HG02571 (cell line): ENCODE measurements around the gene HSPA8.
"Not testable (repeated sequence)": the region's sequence is repeated elsewhere in the genome, so short reads cannot be mapped to it uniquely, and the experiment has no call there.

Experiments
- ATAC-seq: cut with Tn5 transposase; IDR thresholded peaks from one replicate; pipeline ENCODE4 v1.9.1; 2021; ENCODE audit warnings: mild to moderate bottlenecking, moderate library complexity; ENCODE audit not compliant: unreplicated experiment

The HSPA8 gene

DNA sequence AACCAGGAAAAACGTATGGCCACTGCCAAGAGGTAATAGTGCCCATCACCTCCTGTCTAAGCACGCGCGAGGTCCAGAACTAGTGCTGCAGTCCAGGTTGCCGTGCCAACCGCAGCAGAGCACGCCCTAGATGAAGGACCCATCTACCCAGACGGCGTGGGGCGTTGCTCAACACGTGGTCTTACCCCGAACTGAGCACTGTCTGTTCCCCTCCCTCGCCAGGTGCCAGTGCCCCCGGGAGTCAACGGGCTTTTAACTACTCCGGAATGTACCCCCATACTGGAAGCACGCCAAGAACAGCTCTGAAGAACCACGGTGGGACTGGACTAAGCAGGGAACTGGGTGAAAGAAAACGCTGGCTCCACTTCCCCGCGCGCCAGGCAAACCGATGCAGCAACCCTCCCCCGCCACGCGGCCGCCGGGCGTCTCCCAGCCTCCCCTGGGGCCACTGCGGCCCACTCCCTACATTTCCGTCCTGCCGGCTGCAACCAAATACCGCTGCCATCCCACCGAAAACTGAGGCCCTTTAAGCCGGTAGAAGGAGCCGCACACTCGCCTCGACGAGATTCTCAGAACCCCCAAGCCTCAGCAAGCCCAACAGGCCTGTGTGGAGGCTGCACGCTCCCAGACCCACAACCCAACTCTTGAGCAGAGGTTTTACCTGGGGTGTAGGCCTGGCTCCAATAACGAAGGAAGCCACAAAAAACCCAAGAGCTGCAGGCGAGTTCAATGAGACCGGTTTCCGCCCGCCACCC lies at the start of gene HSPA8:
HSPA8 (minus strand) TSS at position 734 of the 755 bp plus-strand sequence. CDS start 812 bp downstream, outside the sequence.
- ATAC-seq, result peak; percentile 19

DNA sequence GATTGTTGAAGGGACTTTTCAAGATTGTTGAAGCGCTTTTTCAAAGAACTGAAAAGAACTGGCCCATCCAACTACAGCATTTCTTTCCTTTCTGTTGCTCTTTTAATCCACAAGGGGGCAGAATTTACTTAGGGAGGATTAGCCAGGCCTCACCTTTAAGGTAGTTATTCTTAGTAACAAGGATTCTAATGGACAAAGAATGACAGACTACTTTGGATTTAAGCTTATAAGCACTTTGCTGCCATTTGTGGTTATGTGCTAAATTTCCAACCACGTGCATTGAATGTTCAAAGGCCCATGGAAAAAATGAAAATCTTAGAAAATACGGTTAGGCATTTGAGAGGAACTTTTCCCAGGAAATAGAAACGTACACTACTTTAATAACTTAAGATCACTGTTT lies 49.5 kb upstream of the HSPA8 start:
- no peak for ATAC-seq

- ATAC-seq, result no peak
Measured at GRCh38 chr11:123110397-123110796, 48.5 kb upstream of the HSPA8 start.

- no peak for ATAC-seq
Measured at GRCh38 chr11:123107945-123108495, 46.1 kb upstream of the HSPA8 start.

- no peak for ATAC-seq
Measured at GRCh38 chr11:123104697-123105096, 42.8 kb upstream of the HSPA8 start.

- ATAC-seq, result no peak
Measured at GRCh38 chr11:123103326-123103980, 41.5 kb upstream of the HSPA8 start.

GRCh38 chr11:123100379-123101085 lies 38.6 kb upstream of the HSPA8 start:
- ATAC-seq, result no peak

- ATAC-seq, result no peak
Measured at GRCh38 chr11:123098990-123099389, 37.1 kb upstream of the HSPA8 start.

GRCh38 chr11:123093739-123094138 lies 31.8 kb upstream of the HSPA8 start:
- ATAC-seq, result no peak

GRCh38 chr11:123091506-123091905 lies 29.6 kb upstream of the HSPA8 start:
- ATAC-seq, result no peak

DNA sequence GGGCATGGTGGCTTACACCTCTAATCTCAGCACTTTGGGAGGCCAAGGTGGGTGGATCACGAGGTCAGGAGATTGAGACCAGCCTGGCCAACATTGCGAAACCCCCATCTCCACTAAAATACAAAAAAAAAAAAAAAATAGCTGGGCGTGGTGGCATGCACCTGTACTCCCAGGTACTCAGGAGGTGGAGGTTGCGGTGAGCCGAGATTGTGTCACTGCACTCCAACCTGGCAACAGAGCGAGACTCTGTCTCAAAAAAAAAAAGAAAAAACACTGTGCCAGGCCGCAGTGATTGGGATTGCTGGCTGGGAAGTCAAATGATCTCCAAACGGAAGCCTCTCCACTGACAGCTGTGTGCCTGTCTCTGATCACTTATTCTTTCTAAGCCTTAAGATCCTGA lies 28.2 kb upstream of the HSPA8 start:
- not testable (repeated sequence) for ATAC-seq

DNA sequence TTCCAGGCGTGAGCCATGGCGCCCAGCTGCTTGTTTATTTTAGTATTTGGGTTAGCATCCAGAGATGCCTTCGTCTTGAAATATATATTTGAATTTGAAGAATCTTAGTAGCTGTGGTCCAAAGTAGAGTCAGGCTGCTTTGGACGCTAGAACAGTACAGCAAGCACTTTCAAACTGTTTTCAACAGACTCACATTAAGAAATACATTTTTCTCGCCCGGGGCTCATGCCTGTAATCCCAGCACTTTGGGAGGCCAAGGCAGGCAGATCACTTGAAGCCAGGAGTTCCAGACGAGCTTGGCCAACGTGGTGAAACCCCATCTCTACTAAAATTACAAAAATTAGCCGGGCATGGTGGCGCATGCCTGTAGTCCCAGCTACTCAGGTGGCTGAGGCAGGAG lies 27.0 kb upstream of the HSPA8 start:
- not testable (repeated sequence) for ATAC-seq

GRCh38 chr11:123087657-123088056 lies 25.7 kb upstream of the HSPA8 start:
- peak; percentile 92 for ATAC-seq

GRCh38 chr11:123086305-123086704 lies 24.4 kb upstream of the HSPA8 start:
- no peak for ATAC-seq

DNA sequence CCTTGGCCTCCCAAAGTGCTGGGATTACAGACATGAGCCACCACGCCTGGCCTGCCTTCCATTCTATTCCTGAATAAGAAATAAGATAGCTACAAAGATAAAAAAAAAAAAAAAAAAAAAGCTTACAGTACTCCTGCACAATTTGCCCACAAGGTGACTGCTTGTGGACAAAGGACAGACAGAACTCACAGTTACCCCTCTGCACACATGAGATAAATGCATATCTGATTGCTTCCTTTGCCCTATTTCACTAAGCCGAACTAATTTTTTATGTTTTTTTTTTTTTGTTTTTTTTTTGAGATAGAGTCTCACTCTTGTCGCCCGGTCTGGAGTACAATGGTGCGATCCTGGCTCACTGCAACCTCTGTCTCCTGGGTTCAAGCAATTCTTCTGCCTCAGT lies 23.6 kb upstream of the HSPA8 start:
- ATAC-seq, result no peak

- ATAC-seq, result no peak
Measured at GRCh38 chr11:123084454-123084853, 22.5 kb upstream of the HSPA8 start.

DNA sequence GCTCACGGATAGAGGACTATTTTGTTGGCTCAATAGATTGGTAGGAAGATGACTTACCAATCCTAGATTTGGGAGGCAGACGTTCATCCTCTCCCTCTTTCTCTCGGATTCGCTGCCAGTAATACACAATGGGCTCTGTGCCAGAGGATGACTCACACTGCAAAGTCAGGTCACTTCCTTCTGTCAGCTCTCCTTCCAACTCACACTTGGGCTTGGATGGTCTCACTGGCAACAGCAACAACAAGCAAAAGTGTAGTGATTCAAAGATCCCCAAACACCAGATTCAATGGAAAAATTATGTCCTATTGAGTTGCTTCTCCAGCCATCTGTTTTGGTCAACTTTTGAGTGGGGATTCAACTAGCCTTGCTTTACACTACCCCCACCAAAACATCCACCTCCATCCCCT lies 21.7 kb upstream of the HSPA8 start:
- ATAC-seq, result no peak

- no peak for ATAC-seq
Measured at GRCh38 chr11:123082977-123083376, 21.0 kb upstream of the HSPA8 start.

- ATAC-seq, result no peak
Measured at GRCh38 chr11:123080015-123080414, 18.1 kb upstream of the HSPA8 start.

GRCh38 chr11:123076484-123076883 lies 14.5 kb upstream of the HSPA8 start:
- ATAC-seq, result no peak

DNA sequence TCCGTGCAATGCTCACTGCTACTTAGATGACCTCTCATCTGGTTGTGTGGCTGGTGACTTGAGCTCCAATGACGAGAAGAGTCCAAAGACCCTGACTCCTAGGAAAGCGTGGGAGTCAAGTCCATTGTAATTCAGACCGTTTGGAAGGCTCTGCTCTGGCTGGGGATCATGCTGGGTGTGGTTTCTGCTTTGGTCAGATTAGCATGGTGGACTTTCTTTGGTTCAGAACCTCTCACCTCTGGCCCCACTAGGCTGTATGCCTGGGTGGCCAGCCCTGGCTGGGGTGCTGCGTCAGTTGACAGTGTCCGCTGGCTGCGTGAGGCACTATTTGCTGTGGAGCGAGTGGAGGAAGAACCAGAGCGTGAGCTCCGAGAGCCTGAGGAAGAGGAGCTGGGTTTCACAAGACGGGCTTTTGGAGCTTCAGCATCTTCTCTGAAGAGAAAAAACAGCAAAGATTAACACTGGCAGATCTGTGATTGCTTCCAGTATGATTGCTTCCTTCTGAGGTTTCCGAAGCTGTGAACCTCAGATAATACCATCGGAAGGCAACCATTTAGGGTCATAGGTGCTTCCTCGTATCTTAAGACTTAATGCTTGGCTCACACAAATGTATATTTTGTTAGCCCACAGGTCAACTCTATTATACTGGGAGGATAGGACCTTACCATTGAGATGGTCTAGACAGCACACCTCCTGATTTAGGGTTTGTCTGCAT lies 11.6 kb upstream of the HSPA8 start:
- ATAC-seq, result no peak
